GM19238 (cell line): ENCODE measurements around the gene MAML3.
"Not testable (repeated sequence)": the region's sequence is repeated elsewhere in the genome, so short reads cannot be mapped to it uniquely, and the experiment has no call there.

Experiments
- DNase-seq: peaks from one replicate; pipeline ENCODE4 v3.0.0; 2011; ENCODE audit warnings: low spot score; ENCODE audit not compliant: insufficient read length

MAML3 gene

GRCh38 chr4:139698167-139698925 lies 455.6 kb downstream of the MAML3 start:
- DNase-seq, result not testable (repeated sequence)

- no peak for DNase-seq
These were observed 457.5 kb downstream of the MAML3 start for GRCh38 chr4:139696491-139696890.

- DNase-seq, result no peak
These were observed 459.4 kb downstream of the MAML3 start for GRCh38 chr4:139694522-139695107.

- DNase-seq, result no peak
These were observed 461.5 kb downstream of the MAML3 start for GRCh38 chr4:139692309-139693012.

- DNase-seq, result no peak
These were observed 463.6 kb downstream of the MAML3 start for GRCh38 chr4:139690419-139690818.

- no peak for DNase-seq
These were observed 464.8 kb downstream of the MAML3 start for GRCh38 chr4:139689093-139689722.

DNA sequence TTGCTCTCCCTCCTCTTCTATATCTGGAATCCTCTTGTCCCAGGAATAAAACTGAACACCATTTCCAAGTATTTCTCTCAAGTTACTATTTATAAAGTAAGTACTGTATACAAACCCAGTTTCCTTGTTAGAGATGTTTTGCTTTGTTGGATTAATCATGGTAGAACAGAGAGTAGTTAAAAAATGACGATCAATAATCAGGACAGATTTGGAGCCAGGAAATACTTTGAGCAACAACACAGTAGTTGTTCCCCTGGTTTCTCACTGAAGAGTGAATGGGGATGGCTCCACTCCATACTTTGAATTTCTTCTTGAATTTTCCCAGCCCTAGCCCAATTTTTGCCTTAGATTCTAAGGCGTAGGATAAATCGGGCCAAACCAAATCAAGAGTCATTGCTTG lies 467.0 kb downstream of the MAML3 start:
- DNase-seq, result no peak

- DNase-seq, result no peak
These were observed 467.9 kb downstream of the MAML3 start for GRCh38 chr4:139686130-139686529.

DNA sequence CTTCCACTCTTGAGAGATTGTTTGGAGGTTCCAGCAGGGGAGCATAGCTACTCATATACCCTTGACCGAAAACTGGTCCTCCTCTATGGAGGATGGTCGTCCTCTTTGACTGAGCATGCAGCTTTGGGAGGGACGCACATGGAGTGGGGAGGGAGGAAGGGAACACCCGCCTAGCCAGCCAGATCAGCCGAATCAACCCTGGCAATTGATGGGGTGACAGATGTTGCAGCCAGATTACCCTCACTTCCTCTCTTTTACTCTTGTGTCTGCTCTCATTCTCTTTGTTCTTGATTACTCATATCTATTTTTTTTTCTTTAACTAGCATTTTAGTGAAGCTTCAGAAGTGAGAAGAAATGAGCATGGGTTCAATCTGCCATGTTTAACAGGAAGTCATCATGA lies 468.8 kb downstream of the MAML3 start:
- DNase-seq, result no peak

DNA sequence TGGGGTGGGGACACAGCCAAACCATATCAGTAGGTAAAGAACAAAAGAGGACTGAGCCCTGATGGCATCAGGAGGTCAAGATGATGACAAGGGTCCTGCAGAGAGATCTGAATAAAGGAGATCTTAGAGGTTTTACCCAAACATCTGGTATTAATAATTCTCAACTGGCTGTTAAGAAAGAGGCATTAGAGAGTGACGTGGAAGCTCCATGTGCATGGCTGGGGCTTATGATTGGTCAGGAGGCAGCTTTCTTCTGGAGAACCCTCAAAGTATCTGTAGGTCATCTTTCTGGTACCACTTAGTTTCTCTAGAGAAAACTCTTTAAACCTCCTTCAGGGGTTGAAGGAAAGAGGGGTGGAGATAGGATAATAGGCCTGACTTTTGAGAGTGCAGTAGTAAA lies 469.6 kb downstream of the MAML3 start:
- no peak for DNase-seq

DNA sequence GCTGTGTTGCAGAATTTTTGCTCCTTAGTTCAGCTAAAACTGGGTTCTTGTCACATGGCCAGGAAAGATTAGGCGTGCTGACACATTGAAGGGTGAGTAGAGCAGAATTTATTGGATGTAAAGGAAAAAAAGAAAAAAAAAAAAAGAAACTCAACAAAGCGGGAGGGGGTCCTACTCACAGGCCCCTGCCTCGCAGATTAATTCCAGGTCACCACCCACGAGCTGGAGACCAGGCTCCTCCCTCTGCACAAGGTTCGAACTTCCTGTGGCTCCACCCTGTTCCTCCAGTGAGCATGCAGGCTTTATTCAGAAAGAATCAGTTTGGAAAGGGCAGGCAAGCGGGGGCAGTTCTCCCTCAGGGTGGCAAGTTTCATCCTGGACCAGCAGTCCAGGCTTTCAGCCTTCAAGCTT lies 471.2 kb downstream of the MAML3 start:
- no peak for DNase-seq

DNA sequence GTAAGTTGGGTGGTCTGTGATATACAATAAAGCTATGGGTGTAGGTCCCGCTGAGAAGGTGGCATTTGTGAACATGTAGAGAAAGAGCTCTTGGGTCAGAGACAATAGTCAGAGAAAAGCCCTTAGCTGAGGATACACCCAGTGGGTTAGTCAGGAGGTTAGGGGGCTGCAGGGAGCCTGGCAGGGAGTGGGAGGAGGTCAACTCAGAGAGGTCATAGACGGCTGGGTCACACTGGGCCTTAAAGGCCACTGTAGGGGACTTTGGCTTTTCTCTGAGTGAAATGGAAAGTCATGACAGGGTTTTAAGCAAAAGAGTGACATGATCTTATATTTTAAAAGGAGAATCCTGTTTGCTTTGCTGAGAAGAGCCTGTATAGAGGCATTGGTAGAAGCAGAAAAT lies 471.7 kb downstream of the MAML3 start:
- no peak for DNase-seq

GRCh38 chr4:139676913-139677585 lies 476.9 kb downstream of the MAML3 start:
- no peak for DNase-seq

DNA sequence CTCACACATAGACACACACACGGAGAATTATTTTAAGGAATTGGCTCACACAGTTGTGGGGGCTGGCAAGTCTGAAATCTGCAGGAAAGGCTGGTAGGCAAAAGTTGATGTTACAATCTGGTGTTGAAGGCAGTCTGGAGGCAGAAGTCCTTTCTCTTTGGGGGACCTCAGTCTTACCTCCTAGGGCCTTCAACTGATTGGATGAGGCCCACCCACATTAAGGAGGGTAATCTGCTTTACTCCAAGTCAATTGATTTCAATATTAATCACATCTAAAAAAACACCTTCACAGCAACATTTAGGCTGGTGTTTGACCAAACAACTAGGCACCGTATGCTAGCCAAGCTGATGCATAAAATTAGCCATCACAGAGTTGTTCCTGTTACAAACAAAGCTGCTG lies 477.6 kb downstream of the MAML3 start:
- DNase-seq, result no peak

- no peak for DNase-seq
These were observed 478.3 kb downstream of the MAML3 start for GRCh38 chr4:139675651-139676050.

GRCh38 chr4:139674875-139675550 lies 479.0 kb downstream of the MAML3 start:
- DNase-seq, result peak; percentile 12

DNA sequence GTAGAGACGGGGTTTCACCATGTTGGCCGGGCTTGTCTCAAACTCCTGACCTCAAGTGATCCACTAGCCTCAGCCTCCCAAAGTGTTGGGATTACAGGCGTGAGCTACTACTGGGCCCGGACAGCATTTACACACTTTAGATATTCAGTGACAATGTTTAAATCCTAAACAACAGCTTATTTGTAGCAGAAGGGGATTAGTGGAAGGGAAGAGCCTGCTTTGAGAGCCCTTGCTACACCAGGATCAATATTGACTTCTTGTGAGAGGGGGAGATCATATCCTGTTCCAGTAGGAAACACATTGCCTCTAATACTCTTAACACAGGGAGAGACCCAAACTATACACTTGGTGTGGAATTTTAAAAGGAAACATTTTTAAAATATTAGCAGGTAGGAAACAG lies 481.3 kb downstream of the MAML3 start:
- DNase-seq, result no peak

GRCh38 chr4:139672215-139672614 lies 481.8 kb downstream of the MAML3 start:
- no peak for DNase-seq

GRCh38 chr4:139670775-139671174 lies 483.2 kb downstream of the MAML3 start:
- no peak for DNase-seq

GRCh38 chr4:139669890-139670289 lies 484.1 kb downstream of the MAML3 start:
- DNase-seq, result no peak

DNA sequence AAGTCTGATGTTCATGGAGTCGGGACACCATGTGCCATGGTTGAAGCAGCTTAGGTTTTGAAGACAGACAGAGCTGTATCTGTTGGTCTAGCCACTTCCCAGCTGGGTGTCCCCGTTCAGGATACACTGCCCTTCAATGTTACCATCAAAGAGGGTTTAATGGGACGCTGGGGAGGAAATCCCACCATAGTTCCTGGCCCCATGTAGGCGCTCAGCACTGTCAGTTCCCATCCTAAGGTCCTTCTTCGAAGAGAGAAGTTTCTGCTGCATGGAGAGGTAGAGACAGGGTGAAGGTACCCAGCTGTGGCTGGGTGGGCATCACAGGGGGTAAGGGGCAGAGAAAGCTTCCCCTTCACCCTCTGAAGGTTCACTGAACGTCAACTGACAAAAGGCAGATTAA lies 484.6 kb downstream of the MAML3 start:
- DNase-seq, result no peak
